ENCODE results near the gene DEGS1.

GRCh38 chr1:224182057-224182865, 779 bp upstream of the DEGS1 start:
- no peak for TF ChIP-seq CTCF (IDR thresholded peaks at IDR 0.05; ENCODE audit: low read depth, low read length, poor library complexity, severe bottlenecking)
- no peak for TF ChIP-seq EZH2phosphoT487 (IDR thresholded peaks at IDR 0.05; ENCODE audit: borderline replicate concordance, low read length)
